MCF 10A (cell line): Measurements from ENCODE around the gene KDM4C. TPM values are rescaled to one million over a fixed set of nuclear protein-coding genes. Genes with fewer than 3 reads are reported as not detected.

ENCODE experiments used
- BruUV-seq: library from RNA; stranded (reverse); fragments of 400-500 nt; replicated peaks from 2 replicates; lab custom pipeline; 2021; lab: Mats Ljungman, UMichigan
- CTCF ChIA-PET: fragments of 300-600 bp; sonication (Branson Sonifier 250); formaldehyde crosslinking; extraction: SDS; loops from one replicate; lab custom pipeline; 2021; ENCODE audit warnings: antibody characterized with exemption, inconsistent platforms; lab: Yijun Ruan, JAX
- POLR2A ChIA-PET: fragments of 300-600, 350-650 bp; sonication (Branson Sonifier 250); formaldehyde crosslinking; extraction: SDS; loops from one replicate; lab custom pipeline; 2020; ENCODE audit warnings: antibody characterized with exemption, inconsistent platforms; lab: Yijun Ruan, JAX
- DNase-seq: peaks from one replicate; pipeline ENCODE4 v3.0.0-alpha.2; 2018; ENCODE audit not compliant: unreplicated experiment
- H3K27ac Mint-ChIP-seq: one replicate; pipeline ENCODE4 v1.8.0; 2022; ENCODE audit warnings: mild to moderate bottlenecking, low read depth, mixed read lengths; ENCODE audit not compliant: unreplicated experiment
- H3K27me3 Mint-ChIP-seq: one replicate; pipeline ENCODE4 v1.8.0; 2022; ENCODE audit warnings: mixed read lengths; ENCODE audit not compliant: insufficient read depth, unreplicated experiment
- H3K36me3 Mint-ChIP-seq: one replicate; pipeline ENCODE4 v1.8.0; 2022; ENCODE audit warnings: mild to moderate bottlenecking, moderate library complexity, mixed read lengths; ENCODE audit not compliant: insufficient read depth, unreplicated experiment
- H3K4me1 Mint-ChIP-seq: one replicate; pipeline ENCODE4 v1.8.0; 2022; ENCODE audit warnings: mixed read lengths; ENCODE audit not compliant: insufficient read depth, unreplicated experiment
- H3K4me3 Mint-ChIP-seq: one replicate; pipeline ENCODE4 v1.8.0; 2022; ENCODE audit warnings: mild to moderate bottlenecking, moderate library complexity, mixed read lengths; ENCODE audit not compliant: unreplicated experiment
- H3K9me3 Mint-ChIP-seq: one replicate; pipeline ENCODE4 v1.8.0; 2022; ENCODE audit warnings: mixed read lengths; ENCODE audit not compliant: unreplicated experiment
- intact Hi-C: fragments of 100-400 bp; cut with micrococcal nuclease; formaldehyde crosslinking; loops from 2 replicates; pipeline ENCODE4 v1.14.1; 2022
- total RNA-seq: library from RNA; stranded (reverse); gene quantifications from 2 replicates; pipeline ENCODE4 v1.2.3, GENCODE V29; 2022
- TF ChIP-seq, protein P1 (sequence below): fragments of 200-600 bp; IDR thresholded peaks from one replicate; pipeline ENCODE4 v1.8.0; 2022; ENCODE audit warnings: antibody characterized with exemption, mild to moderate bottlenecking; ENCODE audit not compliant: unreplicated experiment

Gene KDM4C
- total RNA-seq, 1 experiment from 2014 or later, result 29.5 TPM

DNA sequence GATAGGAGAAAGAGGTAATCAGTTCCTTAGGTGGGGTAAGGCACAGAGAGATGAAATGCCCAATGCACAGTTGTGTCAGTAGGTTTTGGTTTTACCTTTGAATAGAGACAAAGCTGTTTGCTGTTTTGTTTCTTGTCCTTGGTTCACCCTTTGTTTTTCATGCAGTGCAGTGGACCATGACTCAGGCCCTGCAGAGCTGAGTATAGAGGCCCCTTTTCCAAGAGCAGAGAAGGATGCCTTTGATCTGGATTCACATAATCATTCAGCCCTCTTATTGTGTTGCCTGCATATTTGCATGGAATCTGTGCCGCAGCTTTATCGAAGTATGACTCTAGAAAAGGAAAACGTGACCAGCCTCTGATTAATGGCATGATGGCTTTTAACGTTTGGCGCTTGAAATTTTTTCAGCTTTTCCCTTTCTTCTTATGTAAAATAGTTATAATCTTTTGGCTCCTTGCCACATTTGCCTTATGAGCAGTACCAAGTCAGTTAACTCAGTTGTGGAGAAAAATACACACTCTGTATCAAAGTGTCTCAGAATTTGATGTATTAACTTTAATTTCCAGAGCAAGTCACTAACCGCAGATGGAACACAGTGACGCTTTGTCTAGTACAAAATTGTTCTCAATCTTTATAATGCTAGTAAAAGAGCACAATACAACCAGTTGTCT, 197.6 kb downstream of the KDM4C start:
- Mint-ChIP-seq H3K27ac (no peak overlapping the region), H3K4me1 (no peaks in the 10 kb centered on the region), H3K27me3 (no peaks in the 10 kb centered on the region), H3K36me3 (peaks cover 6% of the 10 kb centered on the region), H3K4me3 (no peak overlapping the region), H3K9me3 (no peaks in the 10 kb centered on the region)
- no peak for DNase-seq
- no TSS peak for BruUV-seq
- POLR2A ChIA-PET, result no interaction called here
- TF ChIP-seq, protein P1, sequence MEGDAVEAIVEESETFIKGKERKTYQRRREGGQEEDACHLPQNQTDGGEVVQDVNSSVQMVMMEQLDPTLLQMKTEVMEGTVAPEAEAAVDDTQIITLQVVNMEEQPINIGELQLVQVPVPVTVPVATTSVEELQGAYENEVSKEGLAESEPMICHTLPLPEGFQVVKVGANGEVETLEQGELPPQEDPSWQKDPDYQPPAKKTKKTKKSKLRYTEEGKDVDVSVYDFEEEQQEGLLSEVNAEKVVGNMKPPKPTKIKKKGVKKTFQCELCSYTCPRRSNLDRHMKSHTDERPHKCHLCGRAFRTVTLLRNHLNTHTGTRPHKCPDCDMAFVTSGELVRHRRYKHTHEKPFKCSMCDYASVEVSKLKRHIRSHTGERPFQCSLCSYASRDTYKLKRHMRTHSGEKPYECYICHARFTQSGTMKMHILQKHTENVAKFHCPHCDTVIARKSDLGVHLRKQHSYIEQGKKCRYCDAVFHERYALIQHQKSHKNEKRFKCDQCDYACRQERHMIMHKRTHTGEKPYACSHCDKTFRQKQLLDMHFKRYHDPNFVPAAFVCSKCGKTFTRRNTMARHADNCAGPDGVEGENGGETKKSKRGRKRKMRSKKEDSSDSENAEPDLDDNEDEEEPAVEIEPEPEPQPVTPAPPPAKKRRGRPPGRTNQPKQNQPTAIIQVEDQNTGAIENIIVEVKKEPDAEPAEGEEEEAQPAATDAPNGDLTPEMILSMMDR, result no peak
- intact Hi-C loops, result no loop called here
- CTCF ChIA-PET, result interaction anchor here (0.6 to 0.7 kb wide), 2 partner anchors 27 to 281 kb away, joined by 3 read pairs; no protein-coding TSS in a partner anchor

DNA sequence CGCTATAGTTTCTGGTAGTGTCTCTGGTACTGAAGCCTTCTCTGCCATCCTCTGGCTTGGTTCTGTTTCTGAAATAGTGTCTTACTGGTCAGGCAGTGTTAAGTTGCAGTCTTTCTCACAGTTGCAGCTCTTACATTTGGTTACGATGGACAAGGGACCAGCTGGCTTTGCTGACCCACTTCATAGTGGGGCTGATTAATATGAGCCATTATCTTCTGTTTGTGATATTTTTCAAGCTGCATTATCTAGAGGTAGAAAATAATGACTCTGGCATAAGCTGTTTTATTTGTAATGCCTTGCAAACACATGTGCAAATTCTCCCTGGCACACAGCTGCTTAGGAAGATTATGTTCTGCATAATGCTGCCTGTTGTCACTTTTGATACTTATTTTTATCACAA, 199.1 kb downstream of the KDM4C start:
- H3K27ac Mint-ChIP-seq, result no peak overlapping the region
- H3K9me3 Mint-ChIP-seq, result no peaks in the 10 kb centered on the region
- TF ChIP-seq, protein P1, result no peak
- H3K4me1 Mint-ChIP-seq, result no peaks in the 10 kb centered on the region
- no peak for DNase-seq
- BruUV-seq, result no TSS peak
- no peak overlapping the region for H3K4me3 Mint-ChIP-seq
- ChIA-PET CTCF (interaction anchor here (0.7 to 0.8 kb wide), 2 partner anchors 13 to 555 kb away, joined by 3 to 4 read pairs; no protein-coding TSS in a partner anchor), POLR2A (interaction anchor here (0.7 to 1.4 kb wide), 3 partner anchors 12 to 445 kb away, joined by 3 read pairs; no protein-coding TSS in a partner anchor)
- peaks cover 6% of the 10 kb centered on the region for H3K36me3 Mint-ChIP-seq
- no peaks in the 10 kb centered on the region for H3K27me3 Mint-ChIP-seq
- intact Hi-C loops, result no loop called here

DNA sequence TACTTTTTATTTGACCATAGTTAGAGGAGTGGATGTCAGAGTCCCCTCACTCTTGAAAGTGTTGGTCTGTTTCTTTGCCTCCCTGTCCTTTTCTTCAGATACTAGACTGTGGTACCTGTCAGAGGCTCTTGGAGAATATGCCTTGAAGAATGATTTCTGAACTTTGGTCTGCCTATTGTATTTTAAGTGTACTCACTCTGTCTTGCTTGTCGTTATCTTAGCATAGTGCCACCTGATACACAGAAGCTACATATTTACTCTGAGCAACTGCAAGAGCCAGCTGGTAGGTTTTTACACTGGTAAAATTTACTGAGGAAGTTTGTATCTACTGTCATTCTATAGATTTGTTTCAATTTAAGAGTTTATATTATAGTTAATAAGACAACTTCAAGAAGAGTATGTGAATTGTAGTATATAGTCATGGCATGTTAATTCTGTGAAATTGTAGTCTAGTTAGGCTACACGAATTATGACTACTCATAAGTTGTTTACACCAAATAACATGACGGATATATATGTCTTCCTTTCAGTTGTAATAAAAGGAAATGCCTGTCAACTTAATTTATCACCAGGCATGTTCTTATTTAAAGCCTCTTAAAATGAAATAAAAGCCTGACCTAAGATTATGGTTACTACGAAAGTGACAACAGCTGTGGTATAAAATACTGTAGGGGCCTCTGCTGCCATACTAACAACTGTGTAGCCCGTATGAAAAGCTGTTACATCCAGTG, 201.7 kb downstream of the KDM4C start:
- no peaks in the 10 kb centered on the region for H3K27me3 Mint-ChIP-seq
- ChIA-PET POLR2A (interaction anchor here (0.6 kb wide), 2 partner anchors 89 to 1678 kb away, joined by 3 read pairs; no protein-coding TSS in a partner anchor), CTCF (interaction anchor here (0.6 to 2.1 kb wide), 3 partner anchors 15 to 442 kb away, joined by 3 to 6 read pairs (median 5); no protein-coding TSS in a partner anchor)
- TF ChIP-seq, protein P1, result no peak
- peaks cover 6% of the 10 kb centered on the region for H3K36me3 Mint-ChIP-seq
- BruUV-seq, result no TSS peak
- no peak overlapping the region for H3K4me3 Mint-ChIP-seq
- no peak for DNase-seq
- intact Hi-C loops, result no loop called here
- no peak overlapping the region for H3K27ac Mint-ChIP-seq
- H3K9me3 Mint-ChIP-seq, result no peaks in the 10 kb centered on the region
- H3K4me1 Mint-ChIP-seq, result no peaks in the 10 kb centered on the region

DNA sequence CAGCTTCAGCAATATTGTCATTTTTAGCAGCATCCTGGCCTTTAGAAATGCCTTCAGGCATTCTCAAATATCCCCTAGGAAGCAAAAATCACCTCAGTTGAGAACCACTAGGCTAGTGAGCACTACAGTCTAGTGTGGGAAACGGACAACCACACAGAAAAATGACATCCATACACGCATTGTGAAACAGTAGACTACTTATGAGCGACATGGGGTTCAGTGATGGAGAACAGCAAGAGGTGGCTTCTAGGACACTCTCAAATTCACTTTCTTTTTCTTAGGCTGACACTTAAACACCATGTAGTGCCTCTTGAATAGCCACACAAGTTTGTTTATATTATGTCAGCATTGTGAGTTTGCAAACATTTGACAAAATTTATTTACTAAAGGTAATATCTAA, 203.0 kb downstream of the KDM4C start:
- Mint-ChIP-seq H3K9me3 (no peaks in the 10 kb centered on the region), H3K27me3 (no peaks in the 10 kb centered on the region), H3K27ac (no peak overlapping the region), H3K4me3 (no peak overlapping the region), H3K36me3 (peaks cover 6% of the 10 kb centered on the region), H3K4me1 (no peaks in the 10 kb centered on the region)
- no TSS peak for BruUV-seq
- no peak for DNase-seq
- TF ChIP-seq, protein P1, result no peak
- intact Hi-C loops, result no loop called here
- ChIA-PET CTCF (no interaction called here), POLR2A (no interaction called here)
